CD4-positive, alpha-beta T cell treated with Interleukin-17A for 1 hour (primary cell): ENCODE results near the gene EPHA10.

ENCODE experiments used
- DNase-seq: peaks from one replicate; pipeline ENCODE4 v3.0.0-alpha.2; 2020

The EPHA10 gene

DNA sequence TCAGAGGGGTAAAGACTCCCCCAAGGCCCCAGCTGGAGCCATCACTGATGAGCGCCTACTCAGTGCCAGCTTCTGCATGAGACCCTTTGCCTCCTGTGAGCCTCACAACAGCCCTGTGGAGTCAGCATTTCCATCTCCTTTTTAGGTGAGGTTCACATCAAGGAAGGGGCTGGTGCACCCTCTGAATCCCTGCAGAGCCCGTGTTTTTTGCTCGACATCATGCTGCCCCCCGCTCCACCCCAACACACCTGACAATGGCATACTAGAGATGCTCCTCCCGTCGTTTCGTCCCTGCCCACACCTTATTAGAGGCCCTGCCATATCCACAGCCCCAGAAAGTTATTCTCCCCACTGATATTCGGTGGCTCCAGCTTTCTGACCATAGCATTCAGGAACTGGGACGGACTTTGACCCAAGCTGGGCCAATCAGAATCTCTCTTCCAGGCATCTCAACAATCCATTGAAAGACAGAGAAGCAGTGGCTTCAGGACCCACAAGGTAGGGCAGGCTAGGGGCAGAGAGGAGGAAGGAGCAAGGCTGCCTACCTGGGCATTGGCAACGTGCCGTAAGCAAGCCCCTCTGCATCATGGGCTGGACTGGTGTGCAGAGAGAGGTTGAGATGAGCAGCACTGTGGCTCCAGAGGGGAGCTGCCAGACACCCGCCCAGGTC is 32.7 kb downstream of the EPHA10 start:
- DNase-seq, result no peak

DNA sequence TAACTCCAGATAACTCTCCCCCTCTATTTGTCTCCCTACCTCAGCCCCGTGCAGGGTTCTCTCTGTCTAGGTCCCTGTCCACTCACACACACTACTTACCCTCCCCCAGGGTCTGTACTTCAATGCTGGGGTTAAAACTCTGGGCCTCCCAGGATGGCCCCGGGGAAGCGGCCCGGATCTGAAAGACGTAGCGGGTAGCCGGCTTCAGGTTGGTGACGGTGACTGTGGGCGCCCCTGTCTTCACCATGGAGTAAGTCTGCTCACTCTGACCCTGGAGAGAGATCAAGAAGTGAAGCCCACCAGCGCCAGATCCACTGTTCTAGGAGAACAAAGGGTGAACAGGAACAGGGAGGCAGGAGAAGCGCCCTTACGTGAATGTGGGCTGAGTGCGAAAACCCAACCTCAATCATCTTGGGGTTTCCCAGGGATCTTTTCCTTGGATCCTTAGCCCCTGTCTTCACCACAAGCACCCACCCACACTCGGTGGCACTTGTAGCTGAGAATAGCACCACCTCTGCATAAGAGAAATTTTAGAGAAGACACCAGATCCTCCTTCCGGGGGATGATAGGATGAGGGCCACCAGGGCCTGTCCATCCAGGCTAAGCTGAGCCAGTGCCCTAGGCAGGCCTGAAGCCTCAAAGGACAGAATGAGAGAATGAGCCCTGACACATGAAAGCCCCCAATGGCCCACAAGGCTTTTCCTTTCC is 33.5 kb downstream of the EPHA10 start:
- DNase-seq, result no peak

GRCh38 chr1:37730376-37730775 is 34.5 kb downstream of the EPHA10 start:
- DNase-seq, result no peak

- DNase-seq, result no peak
These were observed 36.5 kb downstream of the EPHA10 start for GRCh38 chr1:37728416-37728815.

DNA sequence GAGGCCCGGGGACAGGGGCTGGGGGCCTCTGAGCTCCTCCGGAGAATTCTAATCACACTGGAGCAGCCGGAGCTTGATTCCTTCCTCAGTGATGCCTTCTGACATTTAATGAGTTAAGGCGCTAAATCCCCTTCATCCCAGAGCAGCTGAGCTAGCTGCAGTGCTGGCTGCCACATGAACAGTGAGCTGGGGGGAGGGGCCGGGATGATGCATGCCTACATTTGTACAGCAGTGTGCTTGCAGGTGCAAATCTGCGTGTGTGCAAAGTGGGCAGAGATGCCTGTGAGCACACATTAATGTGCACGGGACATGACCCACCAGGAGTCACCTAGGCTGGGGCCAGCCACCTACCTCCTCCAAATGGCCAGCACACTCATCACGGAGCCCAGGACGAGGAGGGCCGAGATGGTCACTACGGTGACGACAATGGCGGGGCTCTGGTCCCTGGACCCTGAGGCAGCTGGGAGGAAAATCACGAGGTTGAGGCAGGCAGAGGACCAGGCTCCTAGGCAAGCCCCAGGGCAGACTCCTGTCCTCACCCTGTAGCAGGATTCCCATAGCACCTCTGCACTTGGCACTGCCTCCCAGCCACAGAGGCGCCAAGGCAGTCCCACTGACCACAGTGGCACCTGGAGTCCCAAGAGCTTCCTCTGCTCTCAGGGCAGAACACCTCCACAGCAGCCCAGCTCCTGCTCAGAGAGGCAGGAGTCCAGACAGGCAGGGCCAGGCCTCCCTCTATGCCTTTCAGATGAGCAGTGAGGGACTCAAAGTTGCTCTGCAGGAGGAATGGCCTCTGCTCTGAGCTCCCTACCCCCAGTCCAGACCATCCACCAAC is 38.0 kb downstream of the EPHA10 start:
- no peak for DNase-seq

- DNase-seq, result no peak
These were observed 38.9 kb downstream of the EPHA10 start for GRCh38 chr1:37725851-37726613.

DNA sequence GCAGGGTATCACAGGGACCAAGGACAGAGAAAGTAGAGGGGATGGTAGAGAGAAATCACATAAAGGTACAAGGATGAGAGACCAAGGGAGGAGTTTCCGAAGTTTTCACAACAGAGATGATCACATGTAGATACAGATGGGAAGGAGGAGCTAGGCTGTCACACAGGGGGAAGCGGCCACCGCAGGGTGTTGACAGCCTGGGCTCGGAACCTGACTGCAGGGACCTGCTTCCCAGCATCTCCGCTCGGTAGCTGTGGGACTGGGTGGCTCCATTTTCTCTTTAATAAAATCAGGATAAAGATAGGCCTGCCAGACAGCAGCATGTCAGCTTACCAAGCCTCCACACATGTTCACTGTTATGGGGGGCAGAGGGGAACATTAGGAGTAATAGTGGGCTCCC is 40.3 kb downstream of the EPHA10 start:
- DNase-seq, result no peak

GRCh38 chr1:37723390-37724078 is 41.4 kb downstream of the EPHA10 start:
- DNase-seq, result no peak

DNA sequence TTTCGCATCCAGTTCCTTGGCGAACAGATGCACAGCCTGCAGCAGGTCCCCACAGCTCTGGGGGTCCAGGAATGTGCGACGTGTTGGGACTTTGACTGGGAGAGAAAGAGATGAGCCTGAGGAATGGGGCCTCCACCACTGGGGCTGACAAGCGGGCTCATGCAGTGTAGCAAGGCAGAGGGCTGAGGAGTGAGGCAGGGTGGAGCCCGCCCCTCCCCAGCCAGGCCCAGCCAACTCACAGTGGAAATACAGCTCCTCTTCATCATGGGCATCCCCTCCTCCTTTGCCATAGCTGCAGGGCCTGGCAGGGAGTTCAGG is 41.9 kb downstream of the EPHA10 start:
- no peak for DNase-seq

DNA sequence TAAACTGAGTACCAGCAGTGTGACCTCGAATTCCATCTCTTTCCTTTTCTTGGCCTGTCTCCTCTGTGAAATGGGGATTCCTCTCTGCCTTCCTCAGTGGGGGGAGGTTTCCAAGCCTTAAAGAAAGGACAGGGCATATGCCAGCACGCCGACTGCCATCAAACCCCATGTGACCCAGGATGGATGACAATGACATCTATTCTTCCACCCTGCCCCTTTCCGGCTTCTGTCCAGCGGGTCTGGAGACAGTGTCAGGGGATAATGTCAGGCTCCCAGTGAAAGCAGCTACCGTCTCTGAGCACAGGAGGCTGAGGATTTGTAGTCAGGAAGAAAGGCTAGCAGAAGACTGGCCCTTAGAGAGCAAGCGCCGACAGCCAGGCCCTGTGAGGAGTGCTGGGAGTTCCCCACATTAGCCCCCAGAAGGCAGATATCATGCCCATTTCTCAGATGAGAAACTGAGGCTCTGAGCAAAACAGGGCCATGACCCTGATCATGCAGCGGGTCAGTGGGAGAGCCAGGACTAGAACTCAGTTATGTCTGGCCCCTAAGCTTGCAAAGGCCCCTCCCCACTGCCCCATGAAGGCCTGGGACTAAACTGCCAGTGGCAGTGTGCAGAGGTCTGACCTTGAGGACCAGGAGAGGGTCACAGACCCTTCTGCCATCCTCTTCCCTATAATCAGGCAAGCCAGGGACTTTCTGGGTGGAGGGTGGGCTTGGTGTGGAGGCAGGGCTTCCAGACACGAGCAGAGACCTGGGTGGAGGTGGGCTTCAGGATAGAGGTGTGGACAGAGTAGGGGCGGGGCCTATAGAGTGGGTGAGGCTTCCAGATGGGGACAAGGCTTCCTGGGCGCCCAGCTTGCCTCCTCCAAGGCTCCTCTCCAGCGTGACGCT is 42.5 kb downstream of the EPHA10 start:
- DNase-seq, result no peak

- DNase-seq, result no peak
These were observed 43.4 kb downstream of the EPHA10 start for GRCh38 chr1:37721565-37721964.

DNA sequence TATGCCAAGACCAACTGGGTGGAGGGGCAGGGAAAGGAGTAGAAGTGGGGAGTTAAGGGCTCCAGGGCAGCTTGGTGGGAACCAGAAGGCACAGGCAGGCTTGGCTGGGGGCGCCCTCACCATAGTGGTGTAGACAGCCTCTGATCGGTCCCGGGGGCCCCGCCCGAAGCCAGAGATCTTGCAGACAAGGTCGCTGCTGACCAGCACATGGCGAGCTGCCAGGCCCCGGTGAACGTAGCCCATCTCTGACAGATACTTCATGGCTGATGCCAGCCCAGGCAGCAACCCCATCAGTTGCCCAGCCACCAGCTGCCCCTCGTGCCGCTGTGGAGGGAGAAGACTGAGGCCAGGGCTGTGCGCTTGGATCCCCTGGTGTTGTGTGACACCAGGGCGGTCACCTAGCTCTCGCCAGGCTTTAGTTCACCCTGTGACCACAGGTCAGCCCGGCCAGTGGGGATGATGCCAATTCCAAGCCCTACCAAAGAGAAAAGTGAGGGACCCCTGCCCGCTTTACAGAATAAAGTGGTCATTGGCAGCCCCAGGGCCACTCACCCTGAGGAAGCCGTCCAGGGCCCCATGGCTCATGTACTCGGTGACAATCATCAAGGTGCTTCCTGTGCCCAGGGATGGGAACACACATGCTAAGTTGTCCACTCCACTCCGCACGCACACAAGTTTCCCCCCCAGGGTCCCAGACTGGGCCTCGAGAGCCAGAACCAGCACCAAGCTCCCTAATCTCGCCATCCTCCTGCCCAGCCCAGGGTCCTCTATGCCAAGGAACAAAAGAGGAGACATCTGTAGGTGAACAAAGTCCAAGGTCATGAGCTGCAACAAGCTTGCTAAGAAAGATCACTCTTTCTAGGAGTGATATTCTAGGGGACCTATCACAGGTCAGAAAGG is 44.4 kb downstream of the EPHA10 start:
- no peak for DNase-seq

DNA sequence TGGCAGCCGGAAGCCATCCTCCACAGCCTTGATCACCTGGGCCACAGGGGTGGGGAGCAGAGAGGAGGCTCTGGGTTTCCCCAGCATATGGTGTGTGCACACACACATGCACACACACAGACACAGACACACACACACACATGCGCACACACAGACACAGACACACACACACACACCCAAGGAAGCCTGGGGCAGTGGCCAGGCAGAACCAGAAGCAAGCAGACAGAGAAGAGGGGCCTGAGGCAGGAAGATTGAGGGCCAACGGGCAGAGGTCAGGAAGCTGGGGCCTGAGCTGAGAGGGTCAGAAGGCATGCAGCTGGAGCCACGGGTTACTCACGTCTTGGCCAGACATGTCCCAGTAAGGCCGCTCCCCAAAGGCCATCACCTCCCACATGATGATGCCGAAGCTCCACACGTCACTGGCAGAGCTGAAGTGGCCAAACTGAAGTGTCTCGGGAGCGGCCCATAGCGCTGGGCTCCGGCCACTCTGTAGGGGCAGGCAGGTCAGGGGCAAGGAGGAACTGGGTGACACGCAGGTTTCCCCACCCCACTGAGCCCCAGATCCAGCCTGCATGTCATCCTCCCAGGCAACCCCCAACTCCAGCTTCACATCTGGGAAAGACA is 45.2 kb downstream of the EPHA10 start:
- DNase-seq, result no peak

DNA sequence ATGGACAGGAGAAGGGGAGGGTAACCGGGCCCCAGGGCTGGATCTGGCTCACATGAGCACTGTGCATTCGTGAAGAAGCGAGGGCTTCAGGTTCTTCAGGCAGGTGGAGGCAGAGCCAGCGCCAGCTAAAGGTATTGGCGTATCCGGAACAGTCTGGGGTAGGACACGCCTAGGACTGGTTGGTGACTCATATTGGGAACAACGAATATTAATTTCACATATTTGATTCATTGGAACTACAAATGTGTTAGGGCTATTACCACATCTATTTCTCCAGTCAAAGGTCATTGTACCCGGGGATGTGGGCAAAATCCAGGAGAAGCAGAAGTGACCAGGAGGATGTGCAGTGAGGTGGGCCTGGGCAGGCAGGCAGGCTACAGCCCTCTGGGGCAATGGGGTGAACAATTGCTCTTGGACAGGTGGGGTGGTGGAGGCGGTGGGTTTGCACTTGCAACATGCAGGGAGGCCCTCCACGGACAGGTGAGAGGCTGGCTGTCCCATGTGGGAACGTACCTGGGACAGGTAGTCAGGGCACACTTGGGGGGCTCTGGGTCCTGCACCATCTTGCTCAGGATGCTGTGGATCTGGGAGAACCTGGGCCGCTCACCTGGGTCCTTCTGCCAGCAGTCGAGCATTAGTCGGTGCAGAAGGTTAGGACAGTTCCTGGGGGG is 45.9 kb downstream of the EPHA10 start:
- no peak for DNase-seq

GRCh38 chr1:37718181-37718900 is 46.6 kb downstream of the EPHA10 start:
- DNase-seq, result no peak

GRCh38 chr1:37717631-37718030 is 47.3 kb downstream of the EPHA10 start:
- DNase-seq, result no peak

DNA sequence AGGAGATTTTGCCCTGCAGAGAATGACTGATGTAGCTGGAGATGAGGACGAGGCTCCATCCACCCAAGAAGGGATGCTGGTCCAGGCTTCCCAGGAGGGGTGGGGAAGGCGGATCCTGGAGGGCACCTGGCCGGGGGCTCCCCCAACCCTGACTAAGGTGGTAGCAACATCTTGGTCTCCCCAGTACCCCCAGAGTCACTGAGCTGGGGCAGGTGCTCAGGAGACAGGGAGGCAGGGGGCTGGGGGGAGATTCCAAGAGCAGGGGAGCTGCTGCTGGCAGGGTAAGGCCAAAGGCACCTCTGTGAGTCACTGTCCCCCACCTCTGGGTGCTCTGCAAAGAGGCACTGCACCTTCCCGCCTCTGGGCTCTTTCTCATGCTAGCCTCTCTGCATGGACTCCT is 48.6 kb downstream of the EPHA10 start:
- DNase-seq, result no peak

DNA sequence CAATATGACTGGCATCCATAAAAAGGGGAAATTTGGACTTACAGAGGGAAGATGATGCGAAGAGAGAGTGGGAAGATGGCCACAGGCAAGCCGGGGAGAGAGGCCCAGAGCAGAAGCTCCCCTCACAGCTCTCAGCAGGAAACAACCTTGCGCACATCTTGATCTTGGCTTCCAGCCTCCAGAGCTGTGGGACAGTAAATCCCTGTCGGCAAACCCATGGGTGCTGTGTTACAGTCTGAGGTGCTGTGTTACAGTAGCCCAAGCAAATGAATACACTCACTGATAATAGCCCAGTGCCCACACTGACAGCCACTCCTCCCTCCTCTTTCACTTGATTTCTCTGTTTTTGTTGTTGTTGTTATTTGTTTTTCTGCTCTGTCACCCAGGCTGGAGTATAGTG is 50.2 kb downstream of the EPHA10 start:
- DNase-seq, result no peak

DNA sequence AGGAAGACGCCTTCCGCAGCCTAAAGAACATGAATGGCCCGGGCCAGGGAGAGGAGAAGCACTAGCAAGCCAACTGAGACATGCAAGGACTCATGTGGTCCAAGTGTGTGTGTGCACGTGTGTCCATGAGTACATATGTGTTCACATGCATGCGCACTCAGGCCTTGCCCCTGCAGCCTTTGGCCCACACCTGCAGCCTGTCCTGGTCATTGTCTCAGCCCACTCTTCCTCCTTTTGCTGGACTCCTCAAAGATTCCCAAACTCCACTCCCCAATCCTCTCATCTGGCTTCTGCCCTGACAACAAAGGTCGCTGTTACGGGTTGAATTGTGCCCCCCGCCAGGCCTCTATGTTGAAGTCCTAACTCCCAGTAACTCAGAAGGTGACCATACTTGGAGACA is 50.7 kb downstream of the EPHA10 start:
- no peak for DNase-seq
